Measurements from ENCODE around the gene HUNK.

The HUNK gene

GRCh38 chr21:31877463-31877957, 4.7 kb downstream of the HUNK start:
- no peak for TF ChIP-seq CTCF (IDR thresholded peaks at IDR 0.05; ENCODE audit: unreplicated experiment in 3 of 3)
- Mint-ChIP-seq H3K27ac (peak overlapping the region; percentile 74 to 87 (median 78)), H3K4me3 (peak overlapping the region; percentile 6 to 71 (median 58)), H3K4me1 (peaks cover 65% of the 10 kb centered on the region), H3K36me3 (ENCODE audit: low read depth) (peaks cover 15% of the 10 kb centered on the region), H3K9me3 (no peaks in the 10 kb centered on the region), H3K27me3 (ENCODE audit: low read depth) (peaks cover 5% of the 10 kb centered on the region)

GRCh38 chr21:31878831-31879230, 6.0 kb downstream of the HUNK start:
- TF ChIP-seq CTCF (IDR thresholded peaks at IDR 0.05; ENCODE audit: unreplicated experiment in 3 of 3): no peak
- H3K9me3 Mint-ChIP-seq: no peaks in the 10 kb centered on the region
- peak overlapping the region in 2 of 3 experiments; percentile 11 to 60 for H3K4me3 Mint-ChIP-seq
- H3K27me3 Mint-ChIP-seq (ENCODE audit: low read depth): peaks cover 5% of the 10 kb centered on the region
- H3K27ac Mint-ChIP-seq: peak overlapping the region; percentile 38 to 87 (median 66)
- H3K36me3 Mint-ChIP-seq (ENCODE audit: low read depth): peaks cover 25% of the 10 kb centered on the region
- H3K4me1 Mint-ChIP-seq: peaks cover 68% of the 10 kb centered on the region

DNA sequence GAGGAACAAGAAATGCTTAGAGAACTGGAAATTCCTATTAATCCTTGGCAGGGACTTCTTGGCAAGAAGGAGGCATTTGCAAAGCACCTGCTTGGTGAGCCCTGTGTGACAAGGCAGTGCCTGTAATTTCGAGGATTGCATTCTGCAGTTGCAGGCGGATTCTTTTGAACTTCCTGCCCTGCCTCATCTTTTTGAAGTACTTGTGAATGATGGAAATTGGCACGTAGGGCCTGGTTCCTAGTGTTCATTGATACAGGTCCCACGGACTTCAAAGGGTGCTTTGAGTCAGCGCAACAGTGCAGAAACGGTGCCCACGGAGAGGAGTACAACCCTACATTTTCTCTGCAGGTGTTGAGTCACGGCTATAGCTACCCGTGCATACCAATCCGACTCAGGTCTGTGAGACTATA, 6.4 kb downstream of the HUNK start:
- H3K36me3 Mint-ChIP-seq (ENCODE audit: low read depth): peaks cover 25% of the 10 kb centered on the region
- H3K4me3 Mint-ChIP-seq: peak overlapping the region in 1 of 3 experiments; percentile 60
- H3K27me3 Mint-ChIP-seq (ENCODE audit: low read depth): peaks cover 5% of the 10 kb centered on the region
- H3K9me3 Mint-ChIP-seq: no peaks in the 10 kb centered on the region
- TF ChIP-seq CTCF (IDR thresholded peaks at IDR 0.05; ENCODE audit: unreplicated experiment in 3 of 3): no peak
- H3K27ac Mint-ChIP-seq: peak overlapping the region; percentile 38 to 87 (median 66)
- peaks cover 68% of the 10 kb centered on the region for H3K4me1 Mint-ChIP-seq

GRCh38 chr21:31879911-31880310, 7.1 kb downstream of the HUNK start:
- TF ChIP-seq CTCF (IDR thresholded peaks at IDR 0.05; ENCODE audit: unreplicated experiment in 3 of 3): no peak
- peak overlapping the region; percentile 64 to 87 (median 66) for H3K27ac Mint-ChIP-seq
- peaks cover 27% of the 10 kb centered on the region for H3K36me3 Mint-ChIP-seq (ENCODE audit: low read depth)
- H3K4me1 Mint-ChIP-seq: peaks cover 63% of the 10 kb centered on the region
- H3K4me3 Mint-ChIP-seq: peak overlapping the region in 1 of 3 experiments; percentile 60
- H3K27me3 Mint-ChIP-seq (ENCODE audit: low read depth): peaks cover 5% of the 10 kb centered on the region
- no peaks in the 10 kb centered on the region for H3K9me3 Mint-ChIP-seq

GRCh38 chr21:31880816-31881215, 8.0 kb downstream of the HUNK start:
- peaks cover 2% of the 10 kb centered on the region for H3K27me3 Mint-ChIP-seq (ENCODE audit: low read depth)
- peaks cover 33% of the 10 kb centered on the region for H3K36me3 Mint-ChIP-seq (ENCODE audit: low read depth)
- peak overlapping the region in 1 of 3 experiments; percentile 87 for H3K27ac Mint-ChIP-seq

More at GRCh38 chr21:31880816-31881215, 8.0 kb downstream of the HUNK start:
- Mint-ChIP-seq H3K4me3 (peak overlapping the region in 1 of 3 experiments; percentile 60), H3K4me1 (peaks cover 56% of the 10 kb centered on the region), H3K9me3 (no peaks in the 10 kb centered on the region)
- no peak for TF ChIP-seq CTCF (IDR thresholded peaks at IDR 0.05; ENCODE audit: unreplicated experiment in 3 of 3)

Data from nephron (organoid).